ENCODE measurements around the gene UBB.

GRCh38 chr17:16391451-16391850 lies 10.6 kb downstream of the UBB start:
- TF ChIP-seq MYC (IDR thresholded peaks at IDR 0.05; ENCODE audit: low read depth, low read length): no peak
- no peak for TF ChIP-seq CTCF (IDR thresholded peaks at IDR 0.05; ENCODE audit: low read depth, low read length)
- TF ChIP-seq POLR2A (IDR thresholded peaks at IDR 0.05; ENCODE audit: extremely low read depth, insufficient read length): no peak
- TF ChIP-seq MAX (IDR thresholded peaks at IDR 0.05; ENCODE audit: low read depth, low read length): no peak
